Bronchial epithelial cell (primary cell): Measurements from ENCODE around the gene MAFF. TPM values are rescaled to one million over a fixed set of nuclear protein-coding genes. Genes with fewer than 3 reads are reported as not detected.

Source experiments
- DNase-seq: peaks from one replicate; pipeline ENCODE4 v3.0.0-alpha.2; 2010; ENCODE audit warnings: low read depth
- FAIRE-seq: peaks from 2 replicates; lab custom pipeline; 2011; peaks lifted over from hg19 to GRCh38; lab: Jason Lieb, UNC
- H3K27me3 ChIP-seq: 2 replicates; pipeline ENCODE4 v1.5.1; 2011; ENCODE audit warnings: low read length; ENCODE audit not compliant: control insufficient read depth, insufficient read depth
- H3K36me3 ChIP-seq: 2 replicates; pipeline ENCODE4 v1.5.1; 2011; ENCODE audit warnings: low read length; ENCODE audit not compliant: control insufficient read depth, insufficient read depth
- H3K4me3 ChIP-seq: 2 replicates; pipeline ENCODE4 v1.5.1; 2011; ENCODE audit warnings: mild to moderate bottlenecking, low read depth, low read length, control low read depth
- CTCF ChIP-seq: IDR thresholded peaks from 2 replicates; pipeline ENCODE4 v1.5.1; 2011; ENCODE audit warnings: mild to moderate bottlenecking, moderate library complexity, low read length, control low read depth, inconsistent platforms; ENCODE audit not compliant: insufficient read depth, severe bottlenecking
- total RNA-seq: library from RNA; depleted of rRNA; stranded (reverse); fragments of >200 nt; gene quantifications from 2 replicates; pipeline ENCODE4 v1.2.1, GENCODE V29; 2014

Gene MAFF
- total RNA-seq, 1 donor from 2014 or later, result 25.0 TPM

GRCh38 chr22:38190581-38190980 lies 11.2 kb upstream of the MAFF start:
- DNase-seq (no peak), FAIRE-seq (no peak)
- no peaks in the 10 kb centered on the region for H3K36me3 ChIP-seq
- H3K27me3 ChIP-seq, result peaks cover 7% of the 10 kb centered on the region
- no peak overlapping the region for H3K4me3 ChIP-seq
- TF ChIP-seq CTCF, result no peak

GRCh38 chr22:38191055-38191454 lies 10.7 kb upstream of the MAFF start:
- no peak for FAIRE-seq
- DNase-seq, result no peak
- Histone ChIP-seq H3K36me3 (no peaks in the 10 kb centered on the region), H3K4me3 (no peak overlapping the region), H3K27me3 (peaks cover 7% of the 10 kb centered on the region)
- TF ChIP-seq CTCF, result no peak

- Histone ChIP-seq H3K4me3 (no peak overlapping the region), H3K27me3 (peaks cover 7% of the 10 kb centered on the region), H3K36me3 (no peaks in the 10 kb centered on the region)
- FAIRE-seq (peak; percentile 47), DNase-seq (no peak)
- no peak for TF ChIP-seq CTCF
Measured at GRCh38 chr22:38191731-38192474, 9.9 kb upstream of the MAFF start.

- FAIRE-seq (no peak), DNase-seq (no peak)
- no peak for TF ChIP-seq CTCF
Measured at GRCh38 chr22:38192475-38192863, 9.3 kb upstream of the MAFF start.

GRCh38 chr22:38193580-38193979 lies 8.2 kb upstream of the MAFF start:
- DNase-seq (no peak), FAIRE-seq (no peak)
- Histone ChIP-seq H3K27me3 (peaks cover 7% of the 10 kb centered on the region), H3K36me3 (no peaks in the 10 kb centered on the region), H3K4me3 (no peak overlapping the region)
- no peak for TF ChIP-seq CTCF

More at GRCh38 chr22:38192475-38192863, 9.3 kb upstream of the MAFF start:
- H3K27me3 ChIP-seq, result peaks cover 7% of the 10 kb centered on the region
- H3K36me3 ChIP-seq, result no peaks in the 10 kb centered on the region
- H3K4me3 ChIP-seq, result no peak overlapping the region
